B cell (primary cell): Measurements from ENCODE around the gene LZTR1. TPM values are rescaled to one million over a fixed set of nuclear protein-coding genes. Genes with fewer than 3 reads are reported as not detected.

Experiments used
- ATAC-seq: fragments of 200-7000 bp; cut with Tn5 transposase; one replicate; pipeline ENCODE4 v1.10.0; 2021; ENCODE audit warnings: low read depth, mild to moderate bottlenecking, moderate number of reproducible peaks, moderate library complexity
- CTCF ChIA-PET: fragments of 350-600 bp; sonication (Branson Sonifier 250); formaldehyde crosslinking; loops from one replicate; lab custom pipeline; 2021; ENCODE audit warnings: antibody characterized with exemption, inconsistent platforms; lab: Charles Lee
- POLR2A ChIA-PET: fragments of 350-600 bp; sonication (Branson Sonifier 250); formaldehyde crosslinking; loops from one replicate; lab custom pipeline; 2021; ENCODE audit warnings: antibody characterized with exemption; lab: Charles Lee
- DNase-seq: peaks from one replicate; pipeline ENCODE4 v3.0.0; 2013
- H2AFZ ChIP-seq: 2 replicates; pipeline ENCODE4 v1.6.1; 2012; ENCODE audit warnings: mild to moderate bottlenecking, low read depth, low read length; ENCODE audit not compliant: insufficient read depth, poor library complexity, severe bottlenecking
- H3K27ac ChIP-seq, 2 donors: 1 replicate in 1 of 2; 2 replicates in 1 of 2; pipeline ENCODE4 v1.5.1; 2012 to 2013; ENCODE audit warnings: low read length in 2 of 2, mild to moderate bottlenecking in 2 of 2, moderate library complexity in 1 of 2
- H3K27me3 ChIP-seq, 4 experiments: fragments of 200-600 bp in 1 of 4; sonication (generic) in 1 of 4; replicated peaks in 1 of 4; 1 replicate in 2 of 4; 2 replicates in 2 of 4; pipeline versions ENCODE4 v1.6.1 to v1.7.0; 2013 to 2016; ENCODE audit warnings: low read length in 3 of 4, mild to moderate bottlenecking in 2 of 4, mixed read lengths in 1 of 4, moderate library complexity in 1 of 4; ENCODE audit not compliant: insufficient read depth in 4 of 4, control insufficient read depth in 3 of 4; ENCODE audit errors: control extremely low read depth in 1 of 4
- H3K36me3 ChIP-seq, 2 experiments: replicated peaks in 1 of 2; 1 replicate in 1 of 2; 2 replicates in 1 of 2; pipeline versions ENCODE4 v1.6.1 to v1.7.1; 2013; ENCODE audit warnings: low read length in 1 of 2; ENCODE audit not compliant: insufficient read depth in 2 of 2, control insufficient read depth in 1 of 2; ENCODE audit errors: control extremely low read depth in 1 of 2, extremely low read depth in 1 of 2
- H3K4me1 ChIP-seq, 2 donors: fragments of 200-600 bp in 1 of 2; sonication (generic) in 1 of 2; 1 replicate in 1 of 2; 2 replicates in 1 of 2; pipeline versions ENCODE4 v1.5.1 to v1.6.1; 2013 to 2017; ENCODE audit warnings: low read length in 2 of 2; ENCODE audit not compliant: control insufficient read depth in 2 of 2, insufficient read depth in 2 of 2
- H3K4me2 ChIP-seq: replicated peaks from 2 replicates; pipeline ENCODE3; 2012; ENCODE audit warnings: mild to moderate bottlenecking, low read depth, low read length; ENCODE audit not compliant: poor library complexity, severe bottlenecking
- H3K4me3 ChIP-seq, 5 experiments: fragments of 200-600 bp in 1 of 5; sonication (generic) in 1 of 5; 1 replicate in 3 of 5; 2 replicates in 2 of 5; pipeline versions ENCODE4 v1.5.1 to v1.7.0; 2011 to 2016; ENCODE audit warnings: low read length in 4 of 5, mild to moderate bottlenecking in 4 of 5, low read depth in 2 of 5, control low read depth in 1 of 5, moderate library complexity in 1 of 5; ENCODE audit not compliant: insufficient read depth in 1 of 5; ENCODE audit errors: control extremely low read depth in 1 of 5, extremely low read depth in 1 of 5
- H3K79me2 ChIP-seq: fragments of 200-600 bp; sonication (generic); one replicate; pipeline ENCODE4 v1.6.0; 2016; ENCODE audit warnings: low read length; ENCODE audit not compliant: control insufficient read depth, insufficient read depth
- H3K9ac ChIP-seq: fragments of 200-600 bp; sonication (generic); 2 replicates; pipeline ENCODE4 v1.6.1; 2017; ENCODE audit warnings: mild to moderate bottlenecking, low read length, moderate library complexity
- H3K9me3 ChIP-seq, 3 donors: one replicate each; pipeline versions ENCODE4 v1.6.1 to v1.7.1; 2013; ENCODE audit warnings: low read length in 2 of 3; ENCODE audit not compliant: control insufficient read depth in 2 of 3, insufficient read depth in 1 of 3; ENCODE audit errors: control extremely low read depth in 1 of 3
- H4K20me1 ChIP-seq: 2 replicates; pipeline ENCODE4 v1.6.0; 2012; ENCODE audit warnings: mild to moderate bottlenecking, low read length; ENCODE audit not compliant: insufficient read depth, control insufficient read depth, poor library complexity, severe bottlenecking
- H3K27ac Mint-ChIP-seq: one replicate; pipeline ENCODE4 v1.8.0; 2021; ENCODE audit warnings: mixed read lengths
- H3K27me3 Mint-ChIP-seq: one replicate; pipeline ENCODE4 v1.8.0; 2021; ENCODE audit warnings: mixed read lengths
- H3K4me1 Mint-ChIP-seq: one replicate; pipeline ENCODE4 v1.8.0; 2021; ENCODE audit warnings: mixed read lengths
- H3K4me3 Mint-ChIP-seq: one replicate; pipeline ENCODE4 v1.8.0; 2021; ENCODE audit warnings: mixed read lengths
- H3K9me3 Mint-ChIP-seq: one replicate; pipeline ENCODE4 v1.8.0; 2022; ENCODE audit warnings: mixed read lengths; ENCODE audit not compliant: insufficient read depth
- EZH2 ChIP-seq: IDR thresholded peaks from 2 replicates; pipeline ENCODE4 v1.6.1; 2012; ENCODE audit warnings: borderline replicate concordance, low read depth, mild to moderate bottlenecking, moderate library complexity, low read length; ENCODE audit not compliant: insufficient read depth, poor library complexity, severe bottlenecking
- WGBS: methylation state at CpG from one replicate; pipeline ENCODE4 v1.1.5; 2013; ENCODE audit warnings: missing lambda C conversion rate; ENCODE audit not compliant: insufficient coverage; 5-methylcytosine and 5-hydroxymethylcytosine counted together
- intact Hi-C: fragments of 100-400 bp; cut with micrococcal nuclease; formaldehyde crosslinking; loops from one replicate; pipeline ENCODE4 v1.10.0; 2022
- polyA plus RNA-seq: library from polyadenylated mRNA; depleted of rRNA; stranded (reverse); fragments of >200 nt; gene quantifications from 2 replicates; pipeline ENCODE4 v1.2.3, GENCODE V29; 2012
- total RNA-seq, 2 donors: library from RNA; stranded (reverse); fragments of 120-200 nt in 1 of 2; gene quantifications; 1 replicate in 1 of 2; 2 replicates in 1 of 2; pipeline versions ENCODE4 v1.2.3 to v1.2.4, GENCODE V29; 2013 to 2022
- TF ChIP-seq, protein P1 (sequence below): fragments of 200-600 bp; IDR thresholded peaks from one replicate; pipeline ENCODE4 v1.8.0; 2022; ENCODE audit warnings: antibody characterized with exemption, mild to moderate bottlenecking

The LZTR1 gene
- total and polyA plus RNA-seq, 2 donors (not counting 1 experiment from before 2014, with no cell fraction given), result 75.7 to 94.8 TPM

DNA sequence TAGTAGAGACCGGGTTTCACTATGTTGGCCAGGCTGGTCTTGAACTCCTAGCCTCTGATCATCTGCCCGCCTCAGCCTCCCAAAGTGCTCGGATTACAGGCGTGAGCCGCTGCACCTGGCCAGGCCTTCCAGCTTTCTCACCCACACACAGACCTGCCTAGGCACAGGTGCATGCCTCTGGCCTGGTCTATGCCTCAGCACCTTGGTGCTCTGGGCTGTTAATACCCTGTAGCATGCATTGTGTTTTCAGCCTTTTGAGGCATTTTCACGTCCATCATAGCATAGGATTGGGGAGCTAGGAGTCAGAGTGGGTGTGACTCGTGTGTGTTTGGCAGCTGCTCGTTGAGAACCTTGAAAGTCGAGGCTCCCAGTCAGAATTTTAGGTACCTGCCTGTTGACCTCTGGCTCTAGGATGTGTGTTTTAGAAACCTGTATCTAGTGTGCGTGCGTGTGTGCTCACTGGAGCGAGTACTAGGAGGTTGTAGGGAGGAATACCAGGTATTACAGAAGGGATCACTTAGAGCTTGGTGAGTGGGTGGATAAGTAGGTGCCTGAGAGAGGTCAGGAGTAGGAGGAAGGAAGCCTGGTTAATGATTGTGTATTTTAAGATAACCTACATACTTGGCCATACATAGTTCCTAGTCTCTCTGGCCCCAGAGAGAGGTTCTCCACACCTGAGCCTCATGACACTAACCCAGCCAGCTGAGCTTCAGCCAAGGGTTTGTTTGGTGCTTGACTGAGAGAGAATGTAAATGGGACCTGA, 44.9 kb upstream of the LZTR1 start:
- Histone ChIP-seq H3K27ac (peak overlapping the region in 1 of 2 donors; percentile 9), H3K9me3 (no peaks in the 10 kb centered on the region), H2AFZ (no peak overlapping the region), H3K36me3 (peaks cover 9 to 41% of the 10 kb centered on the region in 2 experiments), H3K4me3 (no peak overlapping the region), H3K9ac (no peak overlapping the region), H3K4me2 (peak overlapping the region; percentile 16), H4K20me1 (peaks cover 82% of the 10 kb centered on the region), H3K27me3 (no peaks in the 10 kb centered on the region), H3K4me1 (peaks cover 13 to 19% of the 10 kb centered on the region in 2 donors), H3K79me2 (peaks cover 98% of the 10 kb centered on the region)
- H3K4me3 Mint-ChIP-seq, result peak overlapping the region; percentile 46
- intact Hi-C loops, result no loop called here
- CTCF ChIA-PET, result interaction anchor here (0.9 to 1.2 kb wide), 2 partner anchors 15 to 51 kb away, joined by 3 read pairs; no protein-coding TSS in a partner anchor
- POLR2A ChIA-PET, result interaction anchor here (0.5 kb wide), 1 partner anchor 426 kb away, joined by 5 read pairs; no protein-coding TSS in a partner anchor
- no peak overlapping the region for H3K27ac Mint-ChIP-seq
- no peaks in the 10 kb centered on the region for H3K27me3 Mint-ChIP-seq
- no peak for DNase-seq
- peaks cover 66% of the 10 kb centered on the region for H3K4me1 Mint-ChIP-seq
- no peaks in the 10 kb centered on the region for H3K9me3 Mint-ChIP-seq
- TF ChIP-seq, protein P1, sequence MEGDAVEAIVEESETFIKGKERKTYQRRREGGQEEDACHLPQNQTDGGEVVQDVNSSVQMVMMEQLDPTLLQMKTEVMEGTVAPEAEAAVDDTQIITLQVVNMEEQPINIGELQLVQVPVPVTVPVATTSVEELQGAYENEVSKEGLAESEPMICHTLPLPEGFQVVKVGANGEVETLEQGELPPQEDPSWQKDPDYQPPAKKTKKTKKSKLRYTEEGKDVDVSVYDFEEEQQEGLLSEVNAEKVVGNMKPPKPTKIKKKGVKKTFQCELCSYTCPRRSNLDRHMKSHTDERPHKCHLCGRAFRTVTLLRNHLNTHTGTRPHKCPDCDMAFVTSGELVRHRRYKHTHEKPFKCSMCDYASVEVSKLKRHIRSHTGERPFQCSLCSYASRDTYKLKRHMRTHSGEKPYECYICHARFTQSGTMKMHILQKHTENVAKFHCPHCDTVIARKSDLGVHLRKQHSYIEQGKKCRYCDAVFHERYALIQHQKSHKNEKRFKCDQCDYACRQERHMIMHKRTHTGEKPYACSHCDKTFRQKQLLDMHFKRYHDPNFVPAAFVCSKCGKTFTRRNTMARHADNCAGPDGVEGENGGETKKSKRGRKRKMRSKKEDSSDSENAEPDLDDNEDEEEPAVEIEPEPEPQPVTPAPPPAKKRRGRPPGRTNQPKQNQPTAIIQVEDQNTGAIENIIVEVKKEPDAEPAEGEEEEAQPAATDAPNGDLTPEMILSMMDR, result no peak
- TF ChIP-seq EZH2, result no peak
- no peak for ATAC-seq
- WGBS, result 86% methylated on average over 10 of the region's 12 CpGs
